Thoracic aorta (tissue), 2 donors: ENCODE data around the gene TRAPPC2L. TPM values are rescaled to one million over a fixed set of nuclear protein-coding genes. Genes with fewer than 3 reads are reported as not detected.

Experiments used
- ATAC-seq: fragments of 150-250 bp; one replicate; pipeline ENCODE4 v1.8.0; 2017; ENCODE audit warnings: low read depth; ENCODE audit not compliant: insufficient number of reproducible peaks, low FRiP score
- DNase-seq: peaks from one replicate; pipeline ENCODE4 v3.0.0-alpha.2; 2020; ENCODE audit warnings: low spot score
- H3K27ac ChIP-seq, 2 donors: fragments of 200-600 bp; sonication (generic); 1 replicate in 1 of 2; 2 replicates in 1 of 2; pipeline ENCODE4 v1.5.1; 2016; ENCODE audit warnings: mild to moderate bottlenecking in 2 of 2, moderate library complexity in 2 of 2
- H3K27me3 ChIP-seq: fragments of 200-600 bp; sonication (generic); replicated peaks from 2 replicates; pipeline ENCODE4 v1.6.0; 2016; ENCODE audit warnings: mild to moderate bottlenecking; ENCODE audit not compliant: insufficient read depth
- H3K36me3 ChIP-seq: fragments of 200-600 bp; sonication (generic); one replicate; pipeline ENCODE4 v1.5.1; 2016
- H3K4me1 ChIP-seq, 2 donors: fragments of 200-600 bp; sonication (generic); 1 replicate in 1 of 2; 2 replicates in 1 of 2; pipeline versions ENCODE4 v1.5.1 to v1.6.0; 2016; ENCODE audit warnings: low read depth in 2 of 2, mild to moderate bottlenecking in 1 of 2; ENCODE audit not compliant: control insufficient read depth in 1 of 2
- H3K4me3 ChIP-seq: fragments of 200-600 bp; sonication (generic); 2 replicates; pipeline ENCODE4 v1.5.1; 2016; ENCODE audit warnings: mild to moderate bottlenecking
- H3K9me3 ChIP-seq: fragments of 200-600 bp; sonication (generic); 2 replicates; pipeline ENCODE4 v1.5.1; 2016
- total RNA-seq, 2 donors: library from RNA; depleted of rRNA; stranded (reverse); fragments of >200 nt; gene quantifications; one replicate each; pipeline versions ENCODE4 v1.1.0 to v1.2.3, GENCODE V29; 2016
- TF ChIP-seq, protein P1 (sequence below): fragments of 200-600 bp; sonication (generic); IDR thresholded peaks from one replicate; pipeline ENCODE4 v1.5.1; 2019; ENCODE audit warnings: antibody characterized with exemption

Gene TRAPPC2L
- total RNA-seq, 2 donors from 2014 or later = 12.4 to 31.4 TPM

- TF ChIP-seq, protein P1, sequence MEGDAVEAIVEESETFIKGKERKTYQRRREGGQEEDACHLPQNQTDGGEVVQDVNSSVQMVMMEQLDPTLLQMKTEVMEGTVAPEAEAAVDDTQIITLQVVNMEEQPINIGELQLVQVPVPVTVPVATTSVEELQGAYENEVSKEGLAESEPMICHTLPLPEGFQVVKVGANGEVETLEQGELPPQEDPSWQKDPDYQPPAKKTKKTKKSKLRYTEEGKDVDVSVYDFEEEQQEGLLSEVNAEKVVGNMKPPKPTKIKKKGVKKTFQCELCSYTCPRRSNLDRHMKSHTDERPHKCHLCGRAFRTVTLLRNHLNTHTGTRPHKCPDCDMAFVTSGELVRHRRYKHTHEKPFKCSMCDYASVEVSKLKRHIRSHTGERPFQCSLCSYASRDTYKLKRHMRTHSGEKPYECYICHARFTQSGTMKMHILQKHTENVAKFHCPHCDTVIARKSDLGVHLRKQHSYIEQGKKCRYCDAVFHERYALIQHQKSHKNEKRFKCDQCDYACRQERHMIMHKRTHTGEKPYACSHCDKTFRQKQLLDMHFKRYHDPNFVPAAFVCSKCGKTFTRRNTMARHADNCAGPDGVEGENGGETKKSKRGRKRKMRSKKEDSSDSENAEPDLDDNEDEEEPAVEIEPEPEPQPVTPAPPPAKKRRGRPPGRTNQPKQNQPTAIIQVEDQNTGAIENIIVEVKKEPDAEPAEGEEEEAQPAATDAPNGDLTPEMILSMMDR = no peak
- Histone ChIP-seq H3K27ac (no peak overlapping the region), H3K4me3 (no peak overlapping the region), H3K36me3 (peaks cover 21% of the 10 kb centered on the region), H3K27me3 (no peaks in the 10 kb centered on the region), H3K4me1 (no peaks in the 10 kb centered on the region), H3K9me3 (no peaks in the 10 kb centered on the region)
- DNase-seq (no peak), ATAC-seq (no peak)
Measured at GRCh38 chr16:88836791-88837190, 20.1 kb upstream of the TRAPPC2L start.

- Histone ChIP-seq H3K9me3 (no peaks in the 10 kb centered on the region), H3K4me3 (no peak overlapping the region), H3K27me3 (no peaks in the 10 kb centered on the region), H3K27ac (no peak overlapping the region), H3K4me1 (no peaks in the 10 kb centered on the region), H3K36me3 (peaks cover 21% of the 10 kb centered on the region)
- TF ChIP-seq, protein P1 = no peak
- DNase-seq = no peak
- no peak for ATAC-seq
Measured at GRCh38 chr16:88837806-88838205, 19.1 kb upstream of the TRAPPC2L start.

- Histone ChIP-seq H3K27me3 (no peaks in the 10 kb centered on the region), H3K36me3 (peaks cover 21% of the 10 kb centered on the region), H3K4me3 (no peak overlapping the region), H3K9me3 (no peaks in the 10 kb centered on the region), H3K27ac (no peak overlapping the region), H3K4me1 (no peaks in the 10 kb centered on the region)
- DNase-seq (no peak), ATAC-seq (no peak)
- TF ChIP-seq, protein P1 = no peak
Measured at GRCh38 chr16:88838566-88838965, 18.4 kb upstream of the TRAPPC2L start.

GRCh38 chr16:88839026-88839529 lies 17.8 kb upstream of the TRAPPC2L start:
- peaks cover 21% of the 10 kb centered on the region for H3K36me3 ChIP-seq

GRCh38 chr16:88839745-88840599 lies 17.0 kb upstream of the TRAPPC2L start:
- ATAC-seq (no peak), DNase-seq (no peak)
- no peak overlapping the region for H3K4me3 ChIP-seq
- H3K4me1 ChIP-seq = no peaks in the 10 kb centered on the region
- no peak overlapping the region for H3K27ac ChIP-seq
- H3K27me3 ChIP-seq = no peaks in the 10 kb centered on the region
- peaks cover 21% of the 10 kb centered on the region for H3K36me3 ChIP-seq
- H3K9me3 ChIP-seq = no peaks in the 10 kb centered on the region
- TF ChIP-seq, protein P1 = no peak

More at GRCh38 chr16:88839026-88839529, 17.8 kb upstream of the TRAPPC2L start:
- H3K4me1 ChIP-seq = no peaks in the 10 kb centered on the region
- no peaks in the 10 kb centered on the region for H3K27me3 ChIP-seq
- ATAC-seq = no peak
- TF ChIP-seq, protein P1 = no peak
- H3K27ac ChIP-seq = no peak overlapping the region
- no peaks in the 10 kb centered on the region for H3K9me3 ChIP-seq
- no peak for DNase-seq
- H3K4me3 ChIP-seq = no peak overlapping the region
